ENCODE results near the gene ZDHHC6. TPM values are rescaled to one million over a fixed set of nuclear protein-coding genes. Genes with fewer than 3 reads are reported as not detected.

The ZDHHC6 gene
- total and polyA plus RNA-seq, 4 experiments from 2014 or later, result 39.3 to 61.2 (median 54.3) TPM

Other genes starting within 250 kb of the ZDHHC6 start
- gene TECTB, start 163.5 kb downstream of the ZDHHC6 start, total RNA-seq, result not detected
- not detected for gene TECTB, start 163.5 kb downstream of the ZDHHC6 start, polyA plus RNA-seq
- 10 to 100 TPM; 51.8 to 53.8 TPM for gene ACSL5, start 72.8 kb downstream of the ZDHHC6 start, total RNA-seq
- gene ACSL5, start 72.8 kb downstream of the ZDHHC6 start, polyA plus RNA-seq, result 10 to 100 TPM; 62.2 to 83.8 TPM
- gene VTI1A, start 301 bp upstream of the ZDHHC6 start, total RNA-seq, result 10 to 100 TPM; 47.0 to 48.5 TPM
- gene VTI1A, start 301 bp upstream of the ZDHHC6 start, polyA plus RNA-seq, result 10 to 100 TPM; 24.4 to 33.1 TPM